ENCODE data around the gene AGTRAP.

The AGTRAP gene

GRCh38 chr1:11764115-11764514, 28.2 kb downstream of the AGTRAP start:
- no peak for DNase-seq (ENCODE audit: low read depth)

GRCh38 chr1:11764519-11764918, 28.6 kb downstream of the AGTRAP start:
- no peak for DNase-seq (ENCODE audit: low read depth)

- DNase-seq (ENCODE audit: low read depth): no peak
These were observed 29.9 kb downstream of the AGTRAP start for GRCh38 chr1:11765661-11766428.

GRCh38 chr1:11766429-11766776, 30.5 kb downstream of the AGTRAP start:
- no peak for DNase-seq (ENCODE audit: low read depth)

- no peak for DNase-seq (ENCODE audit: low read depth)
These were observed 32.2 kb downstream of the AGTRAP start for GRCh38 chr1:11767922-11768704.

GRCh38 chr1:11768821-11769220, 32.9 kb downstream of the AGTRAP start:
- DNase-seq (ENCODE audit: low read depth): no peak

- no peak for DNase-seq (ENCODE audit: low read depth)
These were observed 33.3 kb downstream of the AGTRAP start for GRCh38 chr1:11769274-11769673.

- DNase-seq (ENCODE audit: low read depth): no peak
These were observed 34.1 kb downstream of the AGTRAP start for GRCh38 chr1:11770011-11770410.

- no peak for DNase-seq (ENCODE audit: low read depth)
These were observed 35.6 kb downstream of the AGTRAP start for GRCh38 chr1:11771481-11772043.

- no peak for DNase-seq (ENCODE audit: low read depth)
These were observed 36.5 kb downstream of the AGTRAP start for GRCh38 chr1:11772458-11772857.

- no peak for DNase-seq (ENCODE audit: low read depth)
These were observed 38.8 kb downstream of the AGTRAP start for GRCh38 chr1:11774753-11775152.

GRCh38 chr1:11777658-11778322, 41.9 kb downstream of the AGTRAP start:
- DNase-seq (ENCODE audit: low read depth): no peak

GRCh38 chr1:11778336-11778735, 42.4 kb downstream of the AGTRAP start:
- no peak for DNase-seq (ENCODE audit: low read depth)

- DNase-seq (ENCODE audit: low read depth): no peak
These were observed 43.1 kb downstream of the AGTRAP start for GRCh38 chr1:11778844-11779623.

- no peak for DNase-seq (ENCODE audit: low read depth)
These were observed 43.9 kb downstream of the AGTRAP start for GRCh38 chr1:11779715-11780379.

- DNase-seq (ENCODE audit: low read depth): no peak
These were observed 44.6 kb downstream of the AGTRAP start for GRCh38 chr1:11780380-11781147.

GRCh38 chr1:11781297-11781696, 45.4 kb downstream of the AGTRAP start:
- no peak for DNase-seq (ENCODE audit: low read depth)

- DNase-seq (ENCODE audit: low read depth): no peak
These were observed 46.3 kb downstream of the AGTRAP start for GRCh38 chr1:11782127-11782708.

GRCh38 chr1:11783556-11783955, 47.6 kb downstream of the AGTRAP start:
- no peak for DNase-seq (ENCODE audit: low read depth)

Data from T-helper 22 cell (primary cell).